Ectodermal cell (in vitro differentiated cells): Measurements from ENCODE around the gene AEBP1.

Experiments used
- H3K27ac ChIP-seq: 2 replicates; pipeline ENCODE4 v1.7.0; 2013; ENCODE audit warnings: mild to moderate bottlenecking, low read depth, low read length; ENCODE audit not compliant: insufficient read depth, poor library complexity, severe bottlenecking
- H3K27me3 ChIP-seq: 2 replicates; pipeline ENCODE4 v1.7.0; 2013; ENCODE audit warnings: mild to moderate bottlenecking, low read length; ENCODE audit not compliant: insufficient read depth, control insufficient read depth, poor library complexity, severe bottlenecking
- H3K36me3 ChIP-seq: one replicate; pipeline ENCODE4 v1.7.0; 2013; ENCODE audit warnings: low read length; ENCODE audit not compliant: control insufficient read depth, insufficient read depth
- H3K4me1 ChIP-seq: one replicate; pipeline ENCODE4 v1.7.0; 2013; ENCODE audit warnings: low read length; ENCODE audit not compliant: control insufficient read depth, insufficient read depth
- H3K4me3 ChIP-seq: 2 replicates; pipeline ENCODE4 v1.7.0; 2013; ENCODE audit warnings: low read depth, low read length, control low read depth; ENCODE audit not compliant: insufficient read depth
- H3K9me3 ChIP-seq: 2 replicates; pipeline ENCODE4 v1.7.0; 2013; ENCODE audit warnings: mild to moderate bottlenecking, low read length, moderate library complexity; ENCODE audit not compliant: control insufficient read depth
- WGBS, 2 experiments: methylation state at CpG; one replicate each; pipeline ENCODE4 v1.1.7; 2013; ENCODE audit warnings: missing lambda C conversion rate in 2 of 2; 5-methylcytosine and 5-hydroxymethylcytosine counted together

The AEBP1 gene

GRCh38 chr7:44067064-44067951 is 36.8 kb upstream of the AEBP1 start:
- WGBS, 2 experiments: 93% methylated on average over 11 of the region's 11 CpGs
- Histone ChIP-seq H3K9me3 (no peaks in the 10 kb centered on the region), H3K36me3 (no peaks in the 10 kb centered on the region), H3K27me3 (no peaks in the 10 kb centered on the region), H3K4me1 (peaks cover 27% of the 10 kb centered on the region), H3K27ac (no peak overlapping the region), H3K4me3 (no peak overlapping the region)

- peaks cover 3% of the 10 kb centered on the region for H3K36me3 ChIP-seq
- 88 to 92% methylated on average over 7 of the region's 7 CpGs for WGBS, 2 experiments
- no peak overlapping the region for H3K27ac ChIP-seq
- no peaks in the 10 kb centered on the region for H3K9me3 ChIP-seq
- peaks cover 27% of the 10 kb centered on the region for H3K4me1 ChIP-seq
- no peaks in the 10 kb centered on the region for H3K27me3 ChIP-seq
- H3K4me3 ChIP-seq: no peak overlapping the region
Measured at GRCh38 chr7:44068054-44068453, 36.1 kb upstream of the AEBP1 start.

GRCh38 chr7:44071726-44072363 is 32.3 kb upstream of the AEBP1 start:
- Histone ChIP-seq H3K27ac (no peak overlapping the region), H3K9me3 (no peaks in the 10 kb centered on the region), H3K4me3 (no peak overlapping the region), H3K27me3 (no peaks in the 10 kb centered on the region), H3K36me3 (peaks cover 8% of the 10 kb centered on the region), H3K4me1 (no peaks in the 10 kb centered on the region)
- 85 to 89% methylated on average over 9 of the region's 9 CpGs for WGBS, 2 experiments

- 73 to 80% methylated on average over 12 of the region's 12 CpGs for WGBS, 2 experiments
- H3K9me3 ChIP-seq: no peaks in the 10 kb centered on the region
- no peak overlapping the region for H3K27ac ChIP-seq
- H3K36me3 ChIP-seq: peaks cover 11% of the 10 kb centered on the region
- H3K4me1 ChIP-seq: no peaks in the 10 kb centered on the region
- H3K4me3 ChIP-seq: no peak overlapping the region
- no peaks in the 10 kb centered on the region for H3K27me3 ChIP-seq
Measured at GRCh38 chr7:44072364-44073231, 31.5 kb upstream of the AEBP1 start.

GRCh38 chr7:44073664-44074348 is 30.3 kb upstream of the AEBP1 start:
- no peak overlapping the region for H3K4me3 ChIP-seq
- no peaks in the 10 kb centered on the region for H3K27me3 ChIP-seq
- no peak overlapping the region for H3K27ac ChIP-seq
- H3K9me3 ChIP-seq: no peaks in the 10 kb centered on the region
- peaks cover 22% of the 10 kb centered on the region for H3K36me3 ChIP-seq
- no peaks in the 10 kb centered on the region for H3K4me1 ChIP-seq
- 93% methylated on average over 26 of the region's 26 CpGs for WGBS, 2 experiments

- Histone ChIP-seq H3K4me3 (no peak overlapping the region), H3K4me1 (no peaks in the 10 kb centered on the region), H3K9me3 (no peaks in the 10 kb centered on the region), H3K27me3 (no peaks in the 10 kb centered on the region), H3K36me3 (peaks cover 22% of the 10 kb centered on the region), H3K27ac (no peak overlapping the region)
- WGBS, 2 experiments: 90 to 95% methylated on average over 13 of the region's 13 CpGs
Measured at GRCh38 chr7:44074349-44074695, 29.8 kb upstream of the AEBP1 start.

- peaks cover 29% of the 10 kb centered on the region for H3K36me3 ChIP-seq
- WGBS, 2 experiments: 93 to 95% methylated on average over 17 of the region's 17 CpGs
Measured at GRCh38 chr7:44075296-44076075, 28.7 kb upstream of the AEBP1 start.

GRCh38 chr7:44076101-44076895 is 27.8 kb upstream of the AEBP1 start:
- H3K27me3 ChIP-seq: no peaks in the 10 kb centered on the region
- no peak overlapping the region for H3K27ac ChIP-seq
- no peaks in the 10 kb centered on the region for H3K9me3 ChIP-seq
- H3K4me3 ChIP-seq: no peak overlapping the region
- WGBS, 2 experiments: 94 to 96% methylated on average over 20 of the region's 20 CpGs
- peaks cover 29% of the 10 kb centered on the region for H3K36me3 ChIP-seq
- H3K4me1 ChIP-seq: peaks cover 4% of the 10 kb centered on the region

More at GRCh38 chr7:44075296-44076075, 28.7 kb upstream of the AEBP1 start:
- no peaks in the 10 kb centered on the region for H3K27me3 ChIP-seq
- no peaks in the 10 kb centered on the region for H3K4me1 ChIP-seq
- no peaks in the 10 kb centered on the region for H3K9me3 ChIP-seq
- no peak overlapping the region for H3K4me3 ChIP-seq
- no peak overlapping the region for H3K27ac ChIP-seq

- Histone ChIP-seq H3K36me3 (peaks cover 29% of the 10 kb centered on the region), H3K9me3 (no peaks in the 10 kb centered on the region)
Measured at GRCh38 chr7:44077061-44077460, 27.1 kb upstream of the AEBP1 start.

More at GRCh38 chr7:44077061-44077460, 27.1 kb upstream of the AEBP1 start:
- peaks cover 8% of the 10 kb centered on the region for H3K4me1 ChIP-seq
- no peak overlapping the region for H3K4me3 ChIP-seq
- no peak overlapping the region for H3K27ac ChIP-seq
- WGBS, 2 experiments: 95 to 96% methylated on average over 8 to 9 of the region's 9 CpGs
- H3K27me3 ChIP-seq: no peaks in the 10 kb centered on the region
